ENCODE data around the gene WDR20.
"Not testable (repeated sequence)": the region's sequence is repeated elsewhere in the genome, so short reads cannot be mapped to it uniquely, and the experiment has no call there.

DNA sequence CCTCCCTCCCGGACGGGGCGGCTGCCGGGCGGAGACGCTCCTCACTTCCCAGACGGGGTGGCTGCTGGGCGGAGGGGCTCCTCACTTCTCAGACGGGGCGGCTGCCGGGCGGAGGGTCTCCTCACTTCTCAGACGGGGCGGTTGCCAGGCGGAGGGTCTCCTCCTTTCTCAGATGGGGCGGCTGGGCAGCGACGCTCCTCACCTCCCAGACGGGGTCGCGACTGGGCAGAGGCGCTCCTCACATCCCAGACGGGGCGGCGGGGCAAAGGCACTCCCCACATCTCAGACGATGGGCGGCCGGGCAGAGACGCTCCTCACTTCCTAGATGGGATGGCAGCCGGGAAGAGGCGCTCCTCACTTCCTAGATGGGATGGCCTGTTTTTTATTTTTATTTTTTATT lies 33.0 kb downstream of the WDR20 start:
- not testable (repeated sequence) for TF ChIP-seq EZH2phosphoT487 (IDR thresholded peaks at IDR 0.05; ENCODE audit: insufficient read depth, low read depth); EZH2 (IDR thresholded peaks at IDR 0.05; ENCODE audit: insufficient read depth, poor library complexity, severe bottlenecking)

Measured in GM23248 (cell line).